Activated CD4-positive, alpha-beta T cell treated with anti-CD3 and anti-CD28 coated beads for 36 hours (primary cell): ENCODE data around the gene CD2. TPM values are rescaled to one million over a fixed set of nuclear protein-coding genes. Genes with fewer than 3 reads are reported as not detected.

Experiments
- ATAC-seq: fragments of 200-7000 bp; cut with Tn5 transposase; one replicate; pipeline ENCODE4 v1.10.0; 2021; ENCODE audit warnings: mild to moderate bottlenecking, moderate library complexity
- CTCF ChIA-PET: fragments of 350-600 bp; sonication (Branson Sonifier 250); formaldehyde crosslinking; loops from one replicate; lab custom pipeline; 2021; ENCODE audit warnings: antibody characterized with exemption; lab: Charles Lee
- POLR2A ChIA-PET: fragments of 350-600 bp; sonication (Branson Sonifier 250); formaldehyde crosslinking; loops from one replicate; lab custom pipeline; 2021; ENCODE audit warnings: antibody characterized with exemption, inconsistent platforms; lab: Charles Lee
- DNase-seq: peaks from one replicate; pipeline ENCODE4 v3.0.0-alpha.2; 2020
- H3K27ac Mint-ChIP-seq: one replicate; pipeline ENCODE4 v1.8.0; 2021; ENCODE audit warnings: mixed read lengths
- H3K27me3 Mint-ChIP-seq: one replicate; pipeline ENCODE4 v1.8.0; 2021; ENCODE audit warnings: mixed read lengths
- H3K36me3 Mint-ChIP-seq: one replicate; pipeline ENCODE4 v1.8.0; 2021; ENCODE audit warnings: low read depth, mixed read lengths
- H3K4me1 Mint-ChIP-seq: one replicate; pipeline ENCODE4 v1.8.0; 2021; ENCODE audit warnings: mixed read lengths
- H3K4me3 Mint-ChIP-seq: one replicate; pipeline ENCODE4 v1.8.0; 2021; ENCODE audit warnings: mild to moderate bottlenecking, moderate library complexity, mixed read lengths
- H3K9me3 Mint-ChIP-seq: one replicate; pipeline ENCODE4 v1.8.0; 2021; ENCODE audit warnings: low read depth, mixed read lengths
- intact Hi-C, 2 experiments: fragments of 100-400 bp; cut with DNase I in 1 of 2; cut with micrococcal nuclease in 1 of 2; formaldehyde crosslinking; loops; one replicate each; pipeline versions ENCODE4 v1.14.2 to v1.15.1; 2022 to 2024; cut with DNase I, micrococcal nuclease
- total RNA-seq, 2 experiments: library from RNA; stranded (reverse); gene quantifications; one replicate each; pipeline ENCODE4 v1.2.3, GENCODE V29; 2021

Gene CD2
- total RNA-seq, 2 experiments from 2014 or later = 287 to 291 TPM

DNA sequence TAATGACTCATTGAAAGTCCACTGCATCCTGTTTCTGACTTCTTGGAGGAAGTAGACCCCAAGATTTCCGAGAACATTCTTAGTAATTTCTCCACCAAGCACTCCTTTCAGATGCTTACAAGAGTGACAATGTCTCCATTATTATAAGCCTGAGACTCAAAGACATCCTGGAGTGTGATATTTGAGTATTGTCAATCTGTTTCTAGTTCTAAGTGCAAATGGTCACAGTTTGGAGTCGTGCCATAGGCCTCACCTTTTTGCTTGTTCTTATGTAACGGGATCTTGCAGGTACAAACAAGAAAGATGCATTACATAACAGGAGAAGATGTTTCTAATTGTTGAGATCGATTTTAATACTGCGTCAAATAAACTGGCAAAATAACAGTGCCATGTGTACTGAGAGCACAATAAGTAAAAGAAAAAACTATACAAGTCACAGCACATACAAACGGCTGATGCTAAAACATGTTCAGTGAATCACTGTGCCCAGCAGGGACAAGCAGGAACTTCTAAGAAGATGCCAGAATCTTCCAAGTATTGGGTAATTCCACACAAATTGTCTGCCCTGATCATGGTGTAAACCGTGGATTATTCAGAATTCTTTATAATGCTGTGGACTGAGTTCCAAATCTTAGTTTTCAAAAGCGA, 54.1 kb downstream of the CD2 start:
- Mint-ChIP-seq H3K4me1 (peaks cover 79% of the 10 kb centered on the region), H3K27ac (peak overlapping the region; percentile 93), H3K27me3 (no peaks in the 10 kb centered on the region), H3K9me3 (peaks cover 13% of the 10 kb centered on the region), H3K36me3 (peaks cover 40% of the 10 kb centered on the region), H3K4me3 (peak overlapping the region; percentile 55)
- ATAC-seq (peak; percentile 10), DNase-seq (no peak)
- intact Hi-C loops = loop anchor here in 1 of 2 experiments (5.0 kb wide), 1 partner anchor 559 kb away; the partner anchor contains the start of gene MAN1A2
- ChIA-PET POLR2A (interaction anchor here (0.6 to 5.5 kb wide), 5 partner anchors 10 to 70 kb away, joined by 4 to 72 read pairs (median 15); partner anchors contain the start of gene CD2), CTCF (interaction anchor here (0.8 to 1.6 kb wide), 5 partner anchors 36 to 443 kb away, joined by 3 to 6 read pairs (median 5); partner anchors contain the start of gene TTF2)

DNA sequence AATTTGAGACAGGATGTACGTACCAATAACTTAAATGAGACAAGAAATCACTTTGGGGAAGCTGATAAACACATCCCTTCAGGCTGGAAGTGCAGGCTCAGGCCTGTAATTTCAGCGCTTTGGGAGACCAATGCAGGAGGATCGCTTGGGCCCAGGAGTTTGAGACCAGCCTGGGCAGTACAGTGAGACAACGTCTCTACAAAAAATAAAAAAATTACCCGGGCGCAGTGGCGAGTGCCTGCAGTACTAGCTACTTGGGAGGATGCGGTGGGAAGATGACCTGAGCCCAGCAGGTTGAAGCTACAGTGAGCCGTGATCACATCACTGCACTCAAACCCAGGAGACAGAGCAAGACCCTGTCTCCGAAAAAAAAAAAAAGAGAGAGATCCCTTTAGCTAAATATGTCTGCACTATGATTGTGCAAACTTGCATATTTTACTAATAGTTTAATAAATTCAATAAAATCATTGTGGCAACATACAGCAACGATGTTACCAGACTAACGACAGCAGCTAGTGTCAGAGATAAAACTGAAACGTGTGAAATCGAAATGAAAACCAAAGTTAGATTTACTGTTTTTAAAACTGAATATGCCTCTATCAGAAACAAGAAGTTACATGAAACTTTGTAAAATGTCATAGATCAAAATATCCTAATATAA, 54.7 kb downstream of the CD2 start:
- intact Hi-C loops = loop anchor here in 1 of 2 experiments (5.0 kb wide), 1 partner anchor 558 kb away; the partner anchor contains the start of gene MAN1A2
- ChIA-PET CTCF (interaction anchor here (0.8 to 1.1 kb wide), 5 partner anchors 31 to 251 kb away, joined by 3 to 6 read pairs (median 5); partner anchors contain the start of gene TTF2), POLR2A (interaction anchor here (4.0 to 5.5 kb wide), 2 partner anchors 39 to 46 kb away, joined by 27 to 72 read pairs; no protein-coding TSS in a partner anchor)
- Mint-ChIP-seq H3K4me3 (peak overlapping the region; percentile 55), H3K4me1 (peaks cover 80% of the 10 kb centered on the region), H3K36me3 (peaks cover 43% of the 10 kb centered on the region), H3K27ac (peak overlapping the region; percentile 93), H3K27me3 (no peaks in the 10 kb centered on the region), H3K9me3 (peaks cover 20% of the 10 kb centered on the region)
- DNase-seq = no peak
- no peak for ATAC-seq

DNA sequence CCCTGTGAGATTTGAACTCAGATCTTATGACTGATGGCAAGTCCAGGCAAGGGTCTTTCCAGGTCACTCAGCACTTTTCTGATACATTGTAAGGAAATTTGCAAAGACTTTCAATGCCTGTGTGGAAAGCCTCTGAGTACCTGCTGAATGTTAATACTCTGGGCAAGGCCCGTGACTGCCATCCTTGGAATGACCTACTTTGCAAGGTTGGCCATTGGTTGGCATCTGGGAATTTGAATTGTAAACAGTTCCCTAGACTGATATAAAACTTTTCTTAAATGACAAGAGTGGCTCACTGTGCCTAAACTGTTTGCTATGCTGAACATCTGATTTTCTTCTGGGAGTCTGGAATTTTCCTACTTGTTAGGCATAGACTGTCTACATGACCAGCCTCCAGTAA, 57.1 kb downstream of the CD2 start:
- no peak for DNase-seq
- intact Hi-C loops = no loop called here

DNA sequence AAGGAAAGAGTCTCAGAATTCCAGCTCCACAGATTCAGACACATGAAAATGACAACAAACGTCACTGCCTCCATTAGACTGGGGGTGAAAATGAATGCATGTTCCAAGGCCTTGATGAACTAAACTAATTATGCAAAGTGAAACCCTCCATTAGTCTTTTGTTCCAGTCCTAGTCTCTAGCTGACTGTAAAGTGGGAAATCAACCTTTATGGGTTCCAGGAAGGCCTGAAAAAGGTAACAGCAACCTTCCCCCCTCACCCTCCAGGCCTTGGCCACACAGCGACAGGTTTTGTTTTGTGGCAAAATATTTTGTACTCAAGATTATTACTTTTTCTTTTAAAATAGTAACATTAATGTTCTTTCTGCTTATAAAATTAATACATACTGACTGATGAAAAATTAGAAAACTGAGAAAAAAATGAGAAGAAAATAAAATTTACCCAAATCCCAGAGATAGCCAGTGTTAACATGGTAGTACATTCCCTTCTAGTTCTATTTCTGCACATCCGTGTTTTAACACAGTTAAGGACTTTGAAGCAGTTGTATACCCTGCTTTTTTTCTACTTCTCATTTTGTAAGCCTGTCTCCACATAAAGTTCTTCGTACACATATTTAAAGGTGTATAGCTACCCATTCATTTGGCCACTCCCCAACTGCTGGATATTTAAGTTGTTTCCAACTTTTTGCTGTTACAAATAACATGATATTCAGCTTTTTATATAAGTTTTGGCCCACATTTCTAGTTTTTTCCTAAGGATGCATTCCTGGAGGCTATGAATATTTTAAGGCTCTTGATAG, 60.9 kb downstream of the CD2 start:
- Mint-ChIP-seq H3K27ac (peak overlapping the region; percentile 95), H3K27me3 (no peaks in the 10 kb centered on the region), H3K9me3 (peaks cover 23% of the 10 kb centered on the region), H3K4me1 (peaks cover 79% of the 10 kb centered on the region), H3K4me3 (peak overlapping the region; percentile 48), H3K36me3 (peaks cover 37% of the 10 kb centered on the region)
- ATAC-seq (peak; percentile 59), DNase-seq (peak; percentile 65)
- CTCF ChIA-PET = interaction anchor here (0.7 to 5.5 kb wide), 18 partner anchors 9 to 649 kb away, joined by 3 to 114 read pairs (median 5); partner anchors contain the start of gene TTF2
- POLR2A ChIA-PET = interaction anchor here (1.0 to 5.3 kb wide), 10 partner anchors 9 to 120 kb away, joined by 3 to 54 read pairs (median 8); partner anchors contain the start of gene CD2
- intact Hi-C loops = loop anchor here (1.0 to 5.0 kb wide), 7 partner anchors 37 to 438 kb away; partner anchors contain the start of genes CD58 (in 1 of the 2) and TTF2 (in 1 of the 2)

More for the DNA sequence above, 57.1 kb downstream of the CD2 start:
- peaks cover 23% of the 10 kb centered on the region for H3K9me3 Mint-ChIP-seq
- peaks cover 37% of the 10 kb centered on the region for H3K36me3 Mint-ChIP-seq
- H3K27ac Mint-ChIP-seq = peak overlapping the region; percentile 55
- CTCF ChIA-PET = no interaction called here
- H3K27me3 Mint-ChIP-seq = no peaks in the 10 kb centered on the region
- H3K4me3 Mint-ChIP-seq = no peak overlapping the region
- ATAC-seq = no peak
- H3K4me1 Mint-ChIP-seq = peaks cover 84% of the 10 kb centered on the region
- POLR2A ChIA-PET = interaction anchor here (0.9 to 5.5 kb wide), 2 partner anchors 48 to 73 kb away, joined by 8 to 72 read pairs; no protein-coding TSS in a partner anchor

DNA sequence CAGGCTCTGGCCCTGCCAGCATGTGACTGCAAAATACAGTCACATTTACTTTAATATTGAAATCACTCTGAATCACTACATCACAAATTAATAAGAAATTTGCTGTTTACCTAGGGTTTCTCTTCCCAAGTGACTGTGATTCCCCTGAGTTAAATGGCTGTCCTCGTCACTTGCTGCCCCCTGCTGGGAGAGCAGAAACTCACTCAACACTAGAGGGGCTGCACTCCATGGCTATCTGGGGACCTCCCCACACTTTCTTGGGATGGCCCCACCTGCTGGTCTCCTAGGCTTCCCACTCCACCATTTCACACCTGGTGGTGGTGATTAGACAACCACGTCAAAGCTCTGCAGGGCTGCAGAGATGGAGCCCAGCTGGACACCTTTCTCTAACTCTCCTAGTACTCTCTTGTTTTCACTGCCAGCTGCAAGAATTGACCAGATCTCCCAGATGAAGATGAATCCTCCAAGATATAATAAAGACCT, 63.4 kb downstream of the CD2 start:
- DNase-seq = peak; percentile 88
- H3K9me3 Mint-ChIP-seq = peaks cover 14% of the 10 kb centered on the region
- ATAC-seq = peak; percentile 65
- intact Hi-C loops = loop anchor here (1.0 to 5.0 kb wide), 10 partner anchors 10 to 440 kb away; partner anchors contain the start of gene CD58 (in 2 of the 2)
- H3K4me1 Mint-ChIP-seq = peaks cover 59% of the 10 kb centered on the region
- H3K4me3 Mint-ChIP-seq = peak overlapping the region; percentile 44
- H3K27ac Mint-ChIP-seq = peak overlapping the region; percentile 91
- peaks cover 19% of the 10 kb centered on the region for H3K36me3 Mint-ChIP-seq
- H3K27me3 Mint-ChIP-seq = no peaks in the 10 kb centered on the region
- ChIA-PET POLR2A (interaction anchor here (1.0 to 4.0 kb wide), 4 partner anchors 10 to 80 kb away, joined by 4 to 33 read pairs (median 5); no protein-coding TSS in a partner anchor), CTCF (interaction anchor here (0.7 to 3.0 kb wide), 20 partner anchors 10 to 276 kb away, joined by 3 to 23 read pairs (median 5); partner anchors contain the start of gene CD2)

Other genes starting within 250 kb of the CD2 start
- gene CD58, start 183.4 kb upstream of the CD2 start, total RNA-seq = 10 to 100 TPM; 12.4 to 16.0 TPM
- gene IGSF3, start 86.7 kb upstream of the CD2 start, total RNA-seq = 1 to 10 TPM; 3.8 to 4.1 TPM
- 10 to 100 TPM; 11.6 to 11.8 TPM for gene PTGFRN, start 155.5 kb downstream of the CD2 start, total RNA-seq
- gene CD101, start 247.3 kb downstream of the CD2 start, total RNA-seq = under 1 TPM; 0.30 to 0.60 TPM